Type B pancreatic cell (in vitro differentiated cells): ENCODE data around the gene LRFN3. TPM values are rescaled to one million over a fixed set of nuclear protein-coding genes. Genes with fewer than 3 reads are reported as not detected.
"Not testable (repeated sequence)": the region's sequence is repeated elsewhere in the genome, so short reads cannot be mapped to it uniquely, and the experiment has no call there.

Experiments used
- DNase-seq: peaks from one replicate; pipeline ENCODE4 v3.0.0; 2021; ENCODE audit warnings: mixed read lengths; ENCODE audit not compliant: unreplicated experiment; ENCODE audit errors: extremely low spot score
- H3K27ac Mint-ChIP-seq: 2 replicates; pipeline ENCODE4 v1.8.0; 2021; ENCODE audit warnings: mild to moderate bottlenecking, mixed read lengths
- H3K27me3 Mint-ChIP-seq: 2 replicates; pipeline ENCODE4 v1.8.0; 2021; ENCODE audit warnings: mixed read lengths
- H3K36me3 Mint-ChIP-seq: 2 replicates; pipeline ENCODE4 v1.8.0; 2021; ENCODE audit warnings: mixed read lengths
- H3K4me1 Mint-ChIP-seq: one replicate; pipeline ENCODE4 v1.8.0; 2021; ENCODE audit warnings: mixed read lengths; ENCODE audit not compliant: unreplicated experiment
- H3K4me3 Mint-ChIP-seq: 2 replicates; pipeline ENCODE4 v1.8.0; 2021; ENCODE audit warnings: mild to moderate bottlenecking, mixed read lengths
- H3K9me3 Mint-ChIP-seq: 2 replicates; pipeline ENCODE4 v1.8.0; 2021; ENCODE audit warnings: mixed read lengths
- CTCF ChIP-seq: fragments of 200-600 bp; sonication (generic); conservative IDR thresholded peaks from 2 replicates; pipeline ENCODE4 v1.5.0; 2021; ENCODE audit warnings: antibody characterized with exemption, mild to moderate bottlenecking
- total RNA-seq: library from RNA; stranded (reverse); gene quantifications from 2 replicates; pipeline ENCODE4 v1.2.1, GENCODE V29; 2021; ENCODE audit warnings: low replicate concordance

The LRFN3 gene
- total RNA-seq, 1 donor from 2014 or later: 22.6 TPM

GRCh38 chr19:35909684-35910035 lies 26.5 kb upstream of the LRFN3 start:
- TF ChIP-seq CTCF: no peak
- no peak for DNase-seq
- Mint-ChIP-seq H3K36me3 (no peaks in the 10 kb centered on the region), H3K4me1 (peaks cover 5% of the 10 kb centered on the region), H3K4me3 (no peak overlapping the region), H3K9me3 (no peaks in the 10 kb centered on the region), H3K27me3 (no peaks in the 10 kb centered on the region), H3K27ac (no peak overlapping the region)

- not testable (repeated sequence) for DNase-seq, H3K4me3 Mint-ChIP-seq, H3K36me3 Mint-ChIP-seq, H3K9me3 Mint-ChIP-seq, H3K27me3 Mint-ChIP-seq, H3K4me1 Mint-ChIP-seq, H3K27ac Mint-ChIP-seq
These were observed 25.8 kb upstream of the LRFN3 start for GRCh38 chr19:35910355-35910754.

- Mint-ChIP-seq H3K36me3 (no peaks in the 10 kb centered on the region), H3K27ac (no peak overlapping the region), H3K27me3 (no peaks in the 10 kb centered on the region), H3K9me3 (no peaks in the 10 kb centered on the region), H3K4me3 (no peak overlapping the region), H3K4me1 (no peaks in the 10 kb centered on the region)
- no peak for DNase-seq
- no peak for TF ChIP-seq CTCF
These were observed 25.0 kb upstream of the LRFN3 start for GRCh38 chr19:35911173-35911572.

GRCh38 chr19:35911790-35912189 lies 24.4 kb upstream of the LRFN3 start:
- no peaks in the 10 kb centered on the region for H3K4me1 Mint-ChIP-seq
- H3K27me3 Mint-ChIP-seq: no peaks in the 10 kb centered on the region
- H3K9me3 Mint-ChIP-seq: no peaks in the 10 kb centered on the region
- TF ChIP-seq CTCF: no peak
- DNase-seq: no peak
- no peaks in the 10 kb centered on the region for H3K36me3 Mint-ChIP-seq
- H3K27ac Mint-ChIP-seq: no peak overlapping the region
- H3K4me3 Mint-ChIP-seq: no peak overlapping the region

GRCh38 chr19:35913589-35913988 lies 22.6 kb upstream of the LRFN3 start:
- DNase-seq: no peak
- H3K27ac Mint-ChIP-seq: no peak overlapping the region
- no peaks in the 10 kb centered on the region for H3K27me3 Mint-ChIP-seq
- no peaks in the 10 kb centered on the region for H3K36me3 Mint-ChIP-seq
- no peak overlapping the region for H3K4me3 Mint-ChIP-seq
- TF ChIP-seq CTCF: no peak
- no peaks in the 10 kb centered on the region for H3K4me1 Mint-ChIP-seq
- H3K9me3 Mint-ChIP-seq: no peaks in the 10 kb centered on the region

- no peak for TF ChIP-seq CTCF
- no peaks in the 10 kb centered on the region for H3K9me3 Mint-ChIP-seq
- H3K36me3 Mint-ChIP-seq: no peaks in the 10 kb centered on the region
- H3K4me3 Mint-ChIP-seq: no peak overlapping the region
- DNase-seq: no peak
- H3K4me1 Mint-ChIP-seq: no peaks in the 10 kb centered on the region
- H3K27ac Mint-ChIP-seq: no peak overlapping the region
- no peaks in the 10 kb centered on the region for H3K27me3 Mint-ChIP-seq
These were observed 20.7 kb upstream of the LRFN3 start for GRCh38 chr19:35915443-35915842.
